WTC11 (cell line): ENCODE results near the gene ZNF57. TPM values are rescaled to one million over a fixed set of nuclear protein-coding genes. Genes with fewer than 3 reads are reported as not detected.

Experiments used
- ATAC-seq: fragments of 200-7000 bp; cut with Tn5 transposase; 2 replicates; pipeline ENCODE4 v1.10.0; 2021; ENCODE audit warnings: mild to moderate bottlenecking, moderate library complexity
- CTCF ChIA-PET: fragments of 300-600 bp; sonication (Branson Sonifier 250); formaldehyde crosslinking; loops from one replicate; lab custom pipeline; 2021; ENCODE audit warnings: antibody characterized with exemption; lab: Charles Lee
- POLR2A ChIA-PET: fragments of 350-600 bp; sonication (Branson Sonifier 250); formaldehyde crosslinking; loops from one replicate; lab custom pipeline; 2021; ENCODE audit warnings: antibody characterized with exemption; lab: Charles Lee
- DNase-seq: peaks from one replicate; pipeline ENCODE4 v3.0.0; 2021; ENCODE audit warnings: low spot score
- H3K27ac Mint-ChIP-seq: 2 replicates; pipeline ENCODE4 v1.8.0; 2021; ENCODE audit warnings: mixed read lengths
- H3K27me3 Mint-ChIP-seq: 2 replicates; pipeline ENCODE4 v1.8.0; 2021; ENCODE audit warnings: low read depth, mild to moderate bottlenecking, moderate library complexity, mixed read lengths
- H3K36me3 Mint-ChIP-seq: 2 replicates; pipeline ENCODE4 v1.8.0; 2021; ENCODE audit warnings: mixed read lengths
- H3K4me1 Mint-ChIP-seq: 2 replicates; pipeline ENCODE4 v1.8.0; 2022; ENCODE audit warnings: mixed read lengths
- H3K4me3 Mint-ChIP-seq: 2 replicates; pipeline ENCODE4 v1.8.0; 2021; ENCODE audit warnings: mild to moderate bottlenecking, moderate library complexity, mixed read lengths
- H3K9me3 Mint-ChIP-seq: 2 replicates; pipeline ENCODE4 v1.8.0; 2021; ENCODE audit warnings: mixed read lengths
- ATF1 ChIP-seq: sonication (generic); formaldehyde crosslinking; IDR thresholded peaks from 2 replicates; pipeline ENCODE4 v1.8.1; 2023; ENCODE audit warnings: mild to moderate bottlenecking, moderate library complexity, missing genetic modification reagents
- ESRRA ChIP-seq: sonication (generic); formaldehyde crosslinking; IDR thresholded peaks from 2 replicates; pipeline ENCODE4 v1.8.1; 2022; ENCODE audit warnings: mild to moderate bottlenecking, missing genetic modification reagents, borderline replicate concordance
- FOXP1 ChIP-seq: sonication (generic); formaldehyde crosslinking; IDR thresholded peaks from 2 replicates; pipeline ENCODE4 v1.8.0; 2022; ENCODE audit warnings: missing genetic modification reagents, mild to moderate bottlenecking, moderate library complexity, borderline replicate concordance
- GRHL2 ChIP-seq: fragments of 250-450 bp; sonication (Bioruptor Pico); IDR thresholded peaks from 2 replicates; pipeline ENCODE4 v1.8.0; 2022; ENCODE audit warnings: mild to moderate bottlenecking, moderate library complexity; ENCODE audit not compliant: insufficient replicate concordance, severe bottlenecking
- MYBL2 ChIP-seq: sonication (generic); formaldehyde crosslinking; IDR thresholded peaks from 2 replicates; pipeline ENCODE4 v1.8.1; 2023; ENCODE audit warnings: mild to moderate bottlenecking, moderate library complexity, missing genetic modification reagents
- NFATC4 ChIP-seq: fragments of 250-450 bp; sonication (Bioruptor Pico); IDR thresholded peaks from 2 replicates; pipeline ENCODE4 v1.9.0; 2021; ENCODE audit warnings: mild to moderate bottlenecking
- NR3C1 ChIP-seq: sonication (generic); formaldehyde crosslinking; conservative IDR thresholded peaks from 2 replicates; pipeline ENCODE4 v1.8.1; 2023; ENCODE audit warnings: low read depth, mild to moderate bottlenecking, missing genetic modification reagents
- ZNF423 ChIP-seq: fragments of 250-450 bp; sonication (Bioruptor Pico); IDR thresholded peaks from 2 replicates; pipeline ENCODE4 v2.1.2; 2022; ENCODE audit warnings: mild to moderate bottlenecking, moderate library complexity
- total RNA-seq: library from RNA; stranded (reverse); gene quantifications from 3 replicates; pipeline ENCODE4 v1.2.3, GENCODE V29; 2021
- TF ChIP-seq, protein P1 (sequence below): sonication (generic); formaldehyde crosslinking; IDR thresholded peaks from 2 replicates; pipeline ENCODE4 v1.8.1; 2023; ENCODE audit warnings: mild to moderate bottlenecking, missing genetic modification reagents
- TF ChIP-seq, protein P2 (sequence below): sonication (generic); formaldehyde crosslinking; IDR thresholded peaks from 2 replicates; pipeline ENCODE4 v1.8.0; 2022; ENCODE audit warnings: mild to moderate bottlenecking, missing genetic modification reagents
- TF ChIP-seq, protein P3 (sequence below): sonication (generic); formaldehyde crosslinking; IDR thresholded peaks from 2 replicates; pipeline ENCODE4 v1.8.0; 2022; ENCODE audit warnings: mild to moderate bottlenecking, missing genetic modification reagents
- TF ChIP-seq, protein P4 (sequence below): sonication (generic); formaldehyde crosslinking; IDR thresholded peaks from 2 replicates; pipeline ENCODE4 v1.8.1; 2023; ENCODE audit warnings: mild to moderate bottlenecking, missing genetic modification reagents
- TF ChIP-seq, protein P5 (sequence below): sonication (generic); formaldehyde crosslinking; IDR thresholded peaks from 2 replicates; pipeline ENCODE4 v1.8.1; 2023; ENCODE audit warnings: mild to moderate bottlenecking, missing genetic modification reagents, borderline replicate concordance
- TF ChIP-seq, protein P6 (sequence below): sonication (generic); formaldehyde crosslinking; IDR thresholded peaks from 2 replicates; pipeline ENCODE4 v1.8.0; 2022; ENCODE audit warnings: missing genetic modification reagents
- TF ChIP-seq, protein P7 (sequence below): fragments of 250-450 bp; sonication (Bioruptor Pico); IDR thresholded peaks from 2 replicates; pipeline ENCODE4 v1.8.0; 2021; ENCODE audit warnings: mild to moderate bottlenecking

The ZNF57 gene
- total RNA-seq, 1 experiment from 2014 or later: 8.9 TPM

DNA sequence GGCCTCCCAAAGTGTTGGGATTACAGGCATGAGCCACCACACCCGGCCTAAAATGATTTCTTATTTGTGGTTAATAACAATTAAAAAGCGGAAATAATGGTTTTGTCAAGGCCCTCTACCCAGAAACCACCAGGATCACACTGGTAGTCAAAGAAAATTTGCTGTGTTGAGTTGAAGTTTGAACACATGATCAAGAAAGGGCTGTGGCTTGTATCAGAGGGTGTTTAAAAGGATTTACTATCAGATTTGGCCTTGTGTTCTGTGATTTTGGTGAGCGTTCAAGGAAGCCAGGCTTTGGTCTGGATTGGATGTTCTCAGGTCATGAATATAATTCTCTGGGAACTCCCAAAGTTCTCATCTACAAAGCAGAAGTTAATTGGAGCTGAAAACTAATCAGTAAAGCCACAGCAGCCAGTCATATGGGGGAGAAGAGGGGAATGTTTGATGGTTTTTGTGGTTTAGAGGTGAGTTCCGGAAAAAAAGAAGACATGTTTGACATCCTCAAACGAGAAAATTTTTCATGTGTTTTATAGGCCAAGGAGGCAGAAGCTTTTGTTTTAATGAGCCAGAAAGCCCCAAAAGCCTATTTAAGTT, 44.2 kb upstream of the ZNF57 start (continued):
- TF ChIP-seq, protein P1, sequence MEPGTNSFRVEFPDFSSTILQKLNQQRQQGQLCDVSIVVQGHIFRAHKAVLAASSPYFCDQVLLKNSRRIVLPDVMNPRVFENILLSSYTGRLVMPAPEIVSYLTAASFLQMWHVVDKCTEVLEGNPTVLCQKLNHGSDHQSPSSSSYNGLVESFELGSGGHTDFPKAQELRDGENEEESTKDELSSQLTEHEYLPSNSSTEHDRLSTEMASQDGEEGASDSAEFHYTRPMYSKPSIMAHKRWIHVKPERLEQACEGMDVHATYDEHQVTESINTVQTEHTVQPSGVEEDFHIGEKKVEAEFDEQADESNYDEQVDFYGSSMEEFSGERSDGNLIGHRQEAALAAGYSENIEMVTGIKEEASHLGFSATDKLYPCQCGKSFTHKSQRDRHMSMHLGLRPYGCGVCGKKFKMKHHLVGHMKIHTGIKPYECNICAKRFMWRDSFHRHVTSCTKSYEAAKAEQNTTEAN (CRISPR knock-in tag): no peak
- no peak for TF ChIP-seq FOXP1 (CRISPR knock-in tag)
- TF ChIP-seq, protein P2, sequence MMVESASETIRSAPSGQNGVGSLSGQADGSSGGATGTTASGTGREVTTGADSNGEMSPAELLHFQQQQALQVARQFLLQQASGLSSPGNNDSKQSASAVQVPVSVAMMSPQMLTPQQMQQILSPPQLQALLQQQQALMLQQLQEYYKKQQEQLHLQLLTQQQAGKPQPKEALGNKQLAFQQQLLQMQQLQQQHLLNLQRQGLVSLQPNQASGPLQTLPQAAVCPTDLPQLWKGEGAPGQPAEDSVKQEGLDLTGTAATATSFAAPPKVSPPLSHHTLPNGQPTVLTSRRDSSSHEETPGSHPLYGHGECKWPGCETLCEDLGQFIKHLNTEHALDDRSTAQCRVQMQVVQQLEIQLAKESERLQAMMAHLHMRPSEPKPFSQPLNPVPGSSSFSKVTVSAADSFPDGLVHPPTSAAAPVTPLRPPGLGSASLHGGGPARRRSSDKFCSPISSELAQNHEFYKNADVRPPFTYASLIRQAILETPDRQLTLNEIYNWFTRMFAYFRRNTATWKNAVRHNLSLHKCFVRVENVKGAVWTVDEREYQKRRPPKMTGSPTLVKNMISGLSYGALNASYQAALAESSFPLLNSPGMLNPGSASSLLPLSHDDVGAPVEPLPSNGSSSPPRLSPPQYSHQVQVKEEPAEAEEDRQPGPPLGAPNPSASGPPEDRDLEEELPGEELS (CRISPR knock-in tag): no peak
- TF ChIP-seq MYBL2: no peak
- TF ChIP-seq NFATC4 (CRISPR knock-in tag): no peak

DNA sequence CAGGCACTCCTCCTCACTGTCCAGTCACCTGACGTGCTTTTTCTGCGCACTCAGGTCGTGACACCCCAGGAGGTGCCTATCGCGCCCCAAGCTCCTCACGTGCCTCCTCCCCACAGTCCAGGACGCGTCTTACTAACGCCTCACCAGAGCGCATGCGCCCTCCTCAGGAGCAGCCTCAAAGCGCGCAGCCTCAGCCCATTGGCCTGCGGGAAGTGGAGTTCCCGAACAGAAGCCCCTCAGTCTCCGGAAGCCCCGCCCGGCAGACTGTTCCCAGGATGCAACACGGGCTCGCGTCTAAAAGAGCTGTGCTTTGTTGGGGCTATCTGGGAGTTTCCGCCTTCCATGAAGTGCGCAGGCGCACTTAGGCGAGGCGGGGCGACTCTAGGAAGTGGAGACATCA, 41.9 kb upstream of the ZNF57 start:
- peak; percentile 52; the same call in 1 of the 2 replicates for ATAC-seq
- POLR2A ChIA-PET: no interaction called here
- H3K4me3 Mint-ChIP-seq: no peak overlapping the region

DNA sequence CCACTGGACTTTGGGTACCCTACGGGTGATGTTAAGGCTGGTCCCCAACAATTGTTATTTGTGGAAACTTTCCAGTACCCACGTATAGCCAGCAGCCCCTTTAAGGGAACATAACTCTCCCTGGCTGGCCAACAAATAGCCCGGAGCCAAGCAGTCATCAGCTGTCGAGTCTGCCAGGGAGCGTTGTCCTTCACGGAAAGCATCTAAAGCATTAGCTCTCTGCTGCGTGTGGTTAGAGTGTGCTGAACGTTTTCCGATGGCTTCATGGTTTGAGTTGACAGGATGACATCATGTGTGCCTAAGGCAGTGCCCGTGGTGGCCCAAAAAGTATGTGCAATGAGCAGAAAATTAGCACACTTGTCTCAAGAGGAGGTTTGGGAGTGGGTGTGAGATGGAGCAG, 36.9 kb upstream of the ZNF57 start:
- no peak overlapping the region for H3K4me3 Mint-ChIP-seq
- peaks cover 29% of the 10 kb centered on the region for H3K36me3 Mint-ChIP-seq
- no peak overlapping the region for H3K27ac Mint-ChIP-seq
- H3K4me1 Mint-ChIP-seq: no peaks in the 10 kb centered on the region
- ChIA-PET POLR2A (no interaction called here), CTCF (no interaction called here)
- peaks cover 61% of the 10 kb centered on the region for H3K9me3 Mint-ChIP-seq
- no peak for DNase-seq
- no peak for ATAC-seq
- peaks cover 32% of the 10 kb centered on the region for H3K27me3 Mint-ChIP-seq
- TF ChIP-seq, protein P3, sequence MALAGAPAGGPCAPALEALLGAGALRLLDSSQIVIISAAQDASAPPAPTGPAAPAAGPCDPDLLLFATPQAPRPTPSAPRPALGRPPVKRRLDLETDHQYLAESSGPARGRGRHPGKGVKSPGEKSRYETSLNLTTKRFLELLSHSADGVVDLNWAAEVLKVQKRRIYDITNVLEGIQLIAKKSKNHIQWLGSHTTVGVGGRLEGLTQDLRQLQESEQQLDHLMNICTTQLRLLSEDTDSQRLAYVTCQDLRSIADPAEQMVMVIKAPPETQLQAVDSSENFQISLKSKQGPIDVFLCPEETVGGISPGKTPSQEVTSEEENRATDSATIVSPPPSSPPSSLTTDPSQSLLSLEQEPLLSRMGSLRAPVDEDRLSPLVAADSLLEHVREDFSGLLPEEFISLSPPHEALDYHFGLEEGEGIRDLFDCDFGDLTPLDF (CRISPR knock-in tag): no peak
- no peak for TF ChIP-seq GRHL2 (CRISPR knock-in tag)
- no peak for TF ChIP-seq NR3C1
- TF ChIP-seq, protein P4, sequence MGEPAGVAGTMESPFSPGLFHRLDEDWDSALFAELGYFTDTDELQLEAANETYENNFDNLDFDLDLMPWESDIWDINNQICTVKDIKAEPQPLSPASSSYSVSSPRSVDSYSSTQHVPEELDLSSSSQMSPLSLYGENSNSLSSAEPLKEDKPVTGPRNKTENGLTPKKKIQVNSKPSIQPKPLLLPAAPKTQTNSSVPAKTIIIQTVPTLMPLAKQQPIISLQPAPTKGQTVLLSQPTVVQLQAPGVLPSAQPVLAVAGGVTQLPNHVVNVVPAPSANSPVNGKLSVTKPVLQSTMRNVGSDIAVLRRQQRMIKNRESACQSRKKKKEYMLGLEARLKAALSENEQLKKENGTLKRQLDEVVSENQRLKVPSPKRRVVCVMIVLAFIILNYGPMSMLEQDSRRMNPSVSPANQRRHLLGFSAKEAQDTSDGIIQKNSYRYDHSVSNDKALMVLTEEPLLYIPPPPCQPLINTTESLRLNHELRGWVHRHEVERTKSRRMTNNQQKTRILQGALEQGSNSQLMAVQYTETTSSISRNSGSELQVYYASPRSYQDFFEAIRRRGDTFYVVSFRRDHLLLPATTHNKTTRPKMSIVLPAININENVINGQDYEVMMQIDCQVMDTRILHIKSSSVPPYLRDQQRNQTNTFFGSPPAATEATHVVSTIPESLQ: no peak
- TF ChIP-seq ZNF423 (CRISPR knock-in tag): no peak
- TF ChIP-seq, protein P5, sequence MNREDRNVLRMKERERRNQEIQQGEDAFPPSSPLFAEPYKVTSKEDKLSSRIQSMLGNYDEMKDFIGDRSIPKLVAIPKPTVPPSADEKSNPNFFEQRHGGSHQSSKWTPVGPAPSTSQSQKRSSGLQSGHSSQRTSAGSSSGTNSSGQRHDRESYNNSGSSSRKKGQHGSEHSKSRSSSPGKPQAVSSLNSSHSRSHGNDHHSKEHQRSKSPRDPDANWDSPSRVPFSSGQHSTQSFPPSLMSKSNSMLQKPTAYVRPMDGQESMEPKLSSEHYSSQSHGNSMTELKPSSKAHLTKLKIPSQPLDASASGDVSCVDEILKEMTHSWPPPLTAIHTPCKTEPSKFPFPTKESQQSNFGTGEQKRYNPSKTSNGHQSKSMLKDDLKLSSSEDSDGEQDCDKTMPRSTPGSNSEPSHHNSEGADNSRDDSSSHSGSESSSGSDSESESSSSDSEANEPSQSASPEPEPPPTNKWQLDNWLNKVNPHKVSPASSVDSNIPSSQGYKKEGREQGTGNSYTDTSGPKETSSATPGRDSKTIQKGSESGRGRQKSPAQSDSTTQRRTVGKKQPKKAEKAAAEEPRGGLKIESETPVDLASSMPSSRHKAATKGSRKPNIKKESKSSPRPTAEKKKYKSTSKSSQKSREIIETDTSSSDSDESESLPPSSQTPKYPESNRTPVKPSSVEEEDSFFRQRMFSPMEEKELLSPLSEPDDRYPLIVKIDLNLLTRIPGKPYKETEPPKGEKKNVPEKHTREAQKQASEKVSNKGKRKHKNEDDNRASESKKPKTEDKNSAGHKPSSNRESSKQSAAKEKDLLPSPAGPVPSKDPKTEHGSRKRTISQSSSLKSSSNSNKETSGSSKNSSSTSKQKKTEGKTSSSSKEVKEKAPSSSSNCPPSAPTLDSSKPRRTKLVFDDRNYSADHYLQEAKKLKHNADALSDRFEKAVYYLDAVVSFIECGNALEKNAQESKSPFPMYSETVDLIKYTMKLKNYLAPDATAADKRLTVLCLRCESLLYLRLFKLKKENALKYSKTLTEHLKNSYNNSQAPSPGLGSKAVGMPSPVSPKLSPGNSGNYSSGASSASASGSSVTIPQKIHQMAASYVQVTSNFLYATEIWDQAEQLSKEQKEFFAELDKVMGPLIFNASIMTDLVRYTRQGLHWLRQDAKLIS: no peak
- TF ChIP-seq ESRRA (CRISPR knock-in tag): no peak

More for the DNA sequence above, 41.9 kb upstream of the ZNF57 start:
- no peak for DNase-seq
- Mint-ChIP-seq H3K27ac (no peak overlapping the region), H3K27me3 (peaks cover 30% of the 10 kb centered on the region), H3K9me3 (peaks cover 77% of the 10 kb centered on the region), H3K36me3 (peaks cover 55% of the 10 kb centered on the region), H3K4me1 (no peaks in the 10 kb centered on the region)
- CTCF ChIA-PET: interaction anchor here (0.9 to 2.1 kb wide), 2 partner anchors 13 to 29 kb away, joined by 3 to 5 read pairs; no protein-coding TSS in a partner anchor
- TF ChIP-seq, protein P6, sequence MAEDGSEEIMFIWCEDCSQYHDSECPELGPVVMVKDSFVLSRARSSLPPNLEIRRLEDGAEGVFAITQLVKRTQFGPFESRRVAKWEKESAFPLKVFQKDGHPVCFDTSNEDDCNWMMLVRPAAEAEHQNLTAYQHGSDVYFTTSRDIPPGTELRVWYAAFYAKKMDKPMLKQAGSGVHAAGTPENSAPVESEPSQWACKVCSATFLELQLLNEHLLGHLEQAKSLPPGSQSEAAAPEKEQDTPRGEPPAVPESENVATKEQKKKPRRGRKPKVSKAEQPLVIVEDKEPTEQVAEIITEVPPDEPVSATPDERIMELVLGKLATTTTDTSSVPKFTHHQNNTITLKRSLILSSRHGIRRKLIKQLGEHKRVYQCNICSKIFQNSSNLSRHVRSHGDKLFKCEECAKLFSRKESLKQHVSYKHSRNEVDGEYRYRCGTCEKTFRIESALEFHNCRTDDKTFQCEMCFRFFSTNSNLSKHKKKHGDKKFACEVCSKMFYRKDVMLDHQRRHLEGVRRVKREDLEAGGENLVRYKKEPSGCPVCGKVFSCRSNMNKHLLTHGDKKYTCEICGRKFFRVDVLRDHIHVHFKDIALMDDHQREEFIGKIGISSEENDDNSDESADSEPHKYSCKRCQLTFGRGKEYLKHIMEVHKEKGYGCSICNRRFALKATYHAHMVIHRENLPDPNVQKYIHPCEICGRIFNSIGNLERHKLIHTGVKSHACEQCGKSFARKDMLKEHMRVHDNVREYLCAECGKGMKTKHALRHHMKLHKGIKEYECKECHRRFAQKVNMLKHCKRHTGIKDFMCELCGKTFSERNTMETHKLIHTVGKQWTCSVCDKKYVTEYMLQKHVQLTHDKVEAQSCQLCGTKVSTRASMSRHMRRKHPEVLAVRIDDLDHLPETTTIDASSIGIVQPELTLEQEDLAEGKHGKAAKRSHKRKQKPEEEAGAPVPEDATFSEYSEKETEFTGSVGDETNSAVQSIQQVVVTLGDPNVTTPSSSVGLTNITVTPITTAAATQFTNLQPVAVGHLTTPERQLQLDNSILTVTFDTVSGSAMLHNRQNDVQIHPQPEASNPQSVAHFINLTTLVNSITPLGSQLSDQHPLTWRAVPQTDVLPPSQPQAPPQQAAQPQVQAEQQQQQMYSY: peak; percentile 62; the same call in 1 of the 2 replicates
- no peak for TF ChIP-seq ATF1 (CRISPR knock-in tag)
- TF ChIP-seq, protein P7, sequence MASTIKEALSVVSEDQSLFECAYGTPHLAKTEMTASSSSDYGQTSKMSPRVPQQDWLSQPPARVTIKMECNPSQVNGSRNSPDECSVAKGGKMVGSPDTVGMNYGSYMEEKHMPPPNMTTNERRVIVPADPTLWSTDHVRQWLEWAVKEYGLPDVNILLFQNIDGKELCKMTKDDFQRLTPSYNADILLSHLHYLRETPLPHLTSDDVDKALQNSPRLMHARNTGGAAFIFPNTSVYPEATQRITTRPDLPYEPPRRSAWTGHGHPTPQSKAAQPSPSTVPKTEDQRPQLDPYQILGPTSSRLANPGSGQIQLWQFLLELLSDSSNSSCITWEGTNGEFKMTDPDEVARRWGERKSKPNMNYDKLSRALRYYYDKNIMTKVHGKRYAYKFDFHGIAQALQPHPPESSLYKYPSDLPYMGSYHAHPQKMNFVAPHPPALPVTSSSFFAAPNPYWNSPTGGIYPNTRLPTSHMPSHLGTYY (CRISPR knock-in tag): no peak
